ENCODE measurements around the gene PCDH11X. TPM values are rescaled to one million over a fixed set of nuclear protein-coding genes. Genes with fewer than 3 reads are reported as not detected.

PCDH11X gene
- total RNA-seq (2022; extraction: Qiagen RNA extraction) = 0.02 TPM in 1 of 5 replicates, not detected in the others

GRCh38 chrX:91779135-91779534 is at the start of gene PCDH11X:
TSS of gene PCDH11X (plus strand) at chrX:91779375. CDS start at chrX:91835505, 56,130 bp downstream.

